COLO829 (cell line): ENCODE data around the gene SCN4B.
A peak's percentile ranks its signal among the peaks of the same experiment; 100 is the strongest.
"Not testable (repeated sequence)": the region's sequence is repeated elsewhere in the genome, so short reads cannot be mapped to it uniquely, and the experiment has no call there.

Experiments used
- DNase-seq: peaks from one replicate; pipeline ENCODE4 v3.0.0; 2012; ENCODE audit warnings: low spot score

The SCN4B gene, protein sequence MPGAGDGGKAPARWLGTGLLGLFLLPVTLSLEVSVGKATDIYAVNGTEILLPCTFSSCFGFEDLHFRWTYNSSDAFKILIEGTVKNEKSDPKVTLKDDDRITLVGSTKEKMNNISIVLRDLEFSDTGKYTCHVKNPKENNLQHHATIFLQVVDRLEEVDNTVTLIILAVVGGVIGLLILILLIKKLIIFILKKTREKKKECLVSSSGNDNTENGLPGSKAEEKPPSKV

DNA sequence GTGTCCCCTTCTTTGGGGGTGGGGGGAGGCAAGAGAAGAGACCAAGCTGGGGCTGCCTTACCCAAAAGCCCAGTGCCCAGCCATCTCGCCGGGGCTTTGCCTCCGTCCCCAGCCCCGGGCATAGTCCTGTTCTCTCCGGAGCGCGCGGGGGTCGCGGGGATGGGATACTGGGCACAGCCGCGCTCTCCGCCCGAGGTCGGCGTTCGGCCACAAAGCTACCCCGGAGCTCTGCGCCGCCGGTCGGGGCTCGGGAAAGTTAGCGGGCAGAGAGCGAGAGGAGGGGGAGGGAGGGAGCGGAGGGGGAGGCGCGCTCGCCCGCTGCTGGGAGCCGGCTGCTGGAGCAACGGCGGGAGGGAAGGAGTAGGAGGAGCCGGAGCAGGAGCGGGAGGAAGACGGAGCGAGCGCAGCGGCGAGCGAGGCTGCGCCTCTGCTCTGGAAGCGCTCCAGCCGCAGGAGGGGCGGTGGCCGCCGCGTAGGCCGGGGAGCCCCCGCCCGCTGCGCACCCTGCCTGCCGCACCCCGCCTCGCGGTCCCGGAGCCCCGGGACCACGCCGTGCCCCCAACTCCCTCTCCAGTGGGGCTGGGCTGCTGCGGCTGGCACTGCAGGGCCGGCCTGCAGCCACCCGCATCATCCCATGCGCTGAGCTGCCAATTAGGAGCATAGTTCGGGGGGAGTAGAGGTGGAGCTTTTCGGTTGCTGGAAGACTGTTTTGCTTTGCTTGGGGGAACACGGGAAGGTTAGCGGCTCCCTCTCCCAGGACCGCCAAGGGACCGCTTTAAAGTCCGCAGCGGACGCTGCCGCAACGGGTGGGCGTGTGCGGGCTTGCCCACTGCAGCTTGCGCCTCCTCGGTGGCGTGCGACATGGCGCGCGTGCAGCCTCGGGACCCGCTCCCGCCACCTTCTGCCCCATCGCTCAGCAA lies at the start of gene SCN4B:
Gene SCN4B (minus strand): TSS at position 272 of the 920 bp plus-strand sequence. CDS start 150 bp downstream, at position 122.
- peak; percentile 54 for DNase-seq

DNA sequence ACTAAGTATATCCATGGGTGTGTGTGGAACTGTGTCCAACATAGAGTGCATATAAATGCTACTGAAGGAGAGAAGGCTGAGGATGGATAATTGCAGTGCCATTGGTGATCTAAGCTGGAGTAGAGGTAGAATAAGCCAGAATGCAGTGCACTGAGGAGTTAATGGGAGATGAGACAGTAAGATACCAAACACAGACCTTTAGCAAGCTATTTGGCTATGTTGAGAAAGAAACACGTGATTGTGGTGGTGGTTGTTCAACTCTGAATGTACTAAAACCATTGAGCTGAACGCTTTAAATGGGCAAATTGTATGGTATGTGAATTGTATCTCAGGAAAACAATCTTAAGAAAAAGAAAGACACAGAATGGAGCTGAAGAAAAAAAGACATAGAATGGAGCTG lies 49.3 kb upstream of the SCN4B start:
- DNase-seq: no peak

DNA sequence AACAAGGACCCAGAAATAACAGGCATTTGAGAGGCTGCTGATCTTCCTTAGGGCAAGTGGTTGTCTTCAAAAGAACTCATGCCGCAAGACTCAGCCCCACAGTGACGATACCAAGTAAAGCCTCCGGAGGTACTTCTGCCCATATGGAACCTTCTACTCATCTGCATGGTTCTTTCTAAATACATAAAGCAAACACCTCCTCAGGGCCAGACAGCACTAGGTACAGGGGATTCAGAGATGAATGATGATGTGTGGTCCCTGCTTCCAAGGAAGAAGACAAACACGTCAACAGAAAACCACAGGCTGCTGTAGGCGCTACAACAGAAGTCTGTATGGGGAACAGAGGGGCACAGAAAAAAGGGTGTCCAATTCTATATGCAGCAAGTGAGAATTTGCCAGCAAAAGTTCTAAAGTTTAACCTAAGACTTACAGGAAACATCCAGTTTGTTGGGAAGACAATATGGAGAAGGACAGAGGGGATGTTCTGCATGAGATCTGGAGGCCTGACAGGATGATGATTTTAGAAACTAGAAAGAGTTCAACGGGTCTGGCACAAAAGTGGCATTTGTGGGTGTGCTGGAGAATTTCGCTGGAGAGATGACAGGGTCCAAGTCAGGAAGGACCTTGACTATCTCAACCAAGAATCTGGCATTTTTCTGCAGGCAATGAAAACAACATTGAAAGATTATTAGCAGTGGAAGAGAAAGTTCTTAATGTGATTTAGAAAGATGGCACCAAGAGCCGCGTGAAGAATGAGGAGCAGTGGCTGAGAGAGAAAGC lies 48.5 kb upstream of the SCN4B start:
- no peak for DNase-seq

DNA sequence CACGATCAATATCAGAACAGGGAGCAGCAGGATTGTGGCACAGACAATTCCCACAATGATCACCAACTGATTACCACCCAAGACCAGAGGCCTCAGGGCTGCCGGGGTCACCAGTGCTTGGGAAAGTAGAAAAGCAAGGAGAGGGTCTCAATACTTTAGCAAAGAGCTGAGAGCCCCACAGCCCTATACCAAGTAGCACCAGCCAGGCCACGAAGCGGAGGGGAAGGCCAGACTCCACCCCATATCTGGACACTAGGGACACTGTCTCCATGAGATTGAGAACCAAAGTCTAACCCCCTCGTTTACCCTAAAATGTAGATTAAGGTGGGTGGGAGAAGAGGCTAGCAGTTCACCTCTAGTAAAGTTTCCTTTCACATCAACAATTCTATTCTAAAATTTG lies 47.9 kb upstream of the SCN4B start:
- no peak for DNase-seq

DNA sequence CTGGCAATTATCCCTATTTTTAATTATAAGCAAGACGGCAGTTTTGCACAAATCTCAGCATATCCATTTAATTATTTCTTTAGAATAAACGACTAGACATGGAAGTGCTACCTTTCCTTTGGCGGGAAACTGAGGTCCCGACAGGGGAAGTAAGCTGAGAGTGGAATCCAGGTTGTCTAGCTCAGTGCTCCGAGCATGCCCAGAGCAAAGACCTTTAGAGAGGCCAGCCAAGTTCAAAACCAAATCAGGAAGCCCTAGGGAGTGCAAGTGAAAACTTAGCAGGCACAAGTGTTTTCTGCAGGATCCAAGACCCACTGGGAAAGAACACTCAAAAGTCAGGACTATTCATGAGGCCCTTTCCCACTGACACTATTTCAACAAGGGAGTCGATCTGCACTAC lies 46.5 kb upstream of the SCN4B start:
- DNase-seq: no peak

DNA sequence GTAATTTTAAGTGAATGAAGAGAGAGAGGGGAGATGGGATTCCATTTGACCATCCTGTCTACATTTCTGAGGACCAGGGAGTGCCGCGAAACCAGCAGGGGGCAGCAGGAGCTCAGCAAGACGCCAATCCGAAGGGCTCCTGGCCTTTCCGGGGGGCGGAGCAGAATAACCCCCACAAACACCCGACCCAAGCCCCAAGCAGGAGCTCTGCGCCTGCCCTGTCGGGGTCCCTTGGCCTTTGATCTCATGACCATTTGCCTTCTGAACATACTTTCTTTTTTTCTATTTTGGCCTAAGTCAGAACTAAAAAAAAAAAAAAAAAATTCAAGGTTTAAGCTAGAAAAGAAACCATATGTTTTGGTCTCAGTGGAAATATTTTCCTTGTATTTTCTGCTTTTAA lies 45.7 kb upstream of the SCN4B start:
- peak; percentile 59 for DNase-seq

DNA sequence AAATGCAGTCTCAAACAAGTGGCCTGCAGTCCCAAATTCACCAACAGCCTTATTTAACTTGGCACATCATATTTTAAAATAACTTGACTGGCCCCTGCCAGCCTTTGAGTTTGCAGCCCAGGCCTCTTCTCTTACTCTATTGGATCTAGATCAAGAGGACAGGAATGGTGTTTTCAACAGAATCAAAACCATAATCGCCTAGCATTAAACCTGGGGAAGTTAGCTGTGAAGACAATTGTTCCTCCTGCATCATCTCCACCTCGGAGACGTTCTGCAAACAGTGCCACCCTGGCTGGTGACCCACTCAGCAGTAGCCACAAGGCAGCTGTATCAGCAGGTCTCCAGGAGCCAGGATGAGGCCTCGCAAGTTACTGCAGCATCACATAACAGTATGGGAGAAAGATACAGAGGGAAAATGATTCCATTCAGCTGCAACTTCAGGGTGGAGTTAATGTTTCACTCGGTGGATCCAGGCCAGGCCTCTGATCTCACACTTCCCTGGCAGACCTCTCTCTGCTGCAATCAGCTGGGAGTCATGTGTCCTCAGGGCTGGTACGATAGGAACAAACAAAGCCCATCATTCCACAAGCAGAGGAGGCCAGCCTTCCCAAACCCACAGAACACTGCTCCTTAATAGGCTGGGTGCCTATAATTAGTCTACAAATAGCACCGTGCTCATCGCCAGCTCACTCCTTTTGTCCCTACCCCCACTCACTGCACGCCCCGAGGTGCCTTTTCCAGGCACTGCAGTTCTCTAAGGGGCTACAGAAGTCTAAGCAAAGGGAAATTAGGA lies 42.4 kb upstream of the SCN4B start:
- peak; percentile 85 for DNase-seq

DNA sequence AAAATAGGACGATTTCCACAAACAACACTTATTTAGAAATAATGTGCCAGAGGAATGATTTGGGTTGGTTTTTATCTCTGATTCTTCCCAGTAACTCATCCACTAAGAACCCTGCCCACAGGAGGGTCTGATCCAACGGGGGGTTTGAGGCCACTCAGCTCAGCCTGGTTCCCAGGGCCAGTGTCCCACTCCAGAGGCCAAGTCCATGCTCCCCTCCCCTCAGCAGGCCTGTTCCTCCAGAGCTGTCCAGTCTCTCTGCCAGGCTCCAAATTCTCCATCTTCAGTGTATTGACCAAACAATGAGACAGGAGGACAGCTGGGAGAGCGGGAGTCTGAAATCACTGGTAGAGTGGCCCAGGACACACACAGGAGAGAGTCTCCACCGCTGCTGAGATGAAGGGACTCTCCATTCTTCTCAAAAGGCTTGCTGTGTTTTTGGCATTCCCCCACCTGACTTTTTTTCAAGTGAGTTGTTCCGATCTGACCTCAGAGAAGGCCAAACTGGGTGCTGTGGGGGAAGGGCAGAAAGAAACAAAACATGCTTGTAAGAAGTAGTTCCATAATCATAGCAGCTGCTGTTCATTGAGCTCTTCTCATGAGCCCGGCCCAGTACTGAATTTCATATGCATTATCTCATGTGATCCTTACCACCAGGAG lies 41.4 kb upstream of the SCN4B start:
- DNase-seq: no peak

DNA sequence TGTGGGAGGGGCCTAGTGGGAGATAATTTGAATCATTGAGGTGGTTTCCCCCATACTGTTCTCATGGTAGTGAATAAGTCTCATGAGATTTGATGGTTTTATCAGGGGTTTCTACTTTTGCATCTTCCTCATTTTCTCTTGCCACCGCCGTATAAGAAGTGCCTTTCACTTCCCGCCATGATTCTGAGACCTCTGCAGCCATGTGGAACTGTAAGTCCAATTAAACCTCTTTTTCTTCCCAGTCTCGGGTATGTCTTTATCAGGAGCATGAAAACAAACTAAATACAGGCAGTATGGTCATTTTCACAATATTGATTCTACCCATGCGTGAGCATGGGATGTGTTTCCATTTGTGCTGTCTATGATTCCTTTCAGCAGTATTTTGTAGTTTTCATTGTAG lies 40.2 kb upstream of the SCN4B start:
- DNase-seq: not testable (repeated sequence)

DNA sequence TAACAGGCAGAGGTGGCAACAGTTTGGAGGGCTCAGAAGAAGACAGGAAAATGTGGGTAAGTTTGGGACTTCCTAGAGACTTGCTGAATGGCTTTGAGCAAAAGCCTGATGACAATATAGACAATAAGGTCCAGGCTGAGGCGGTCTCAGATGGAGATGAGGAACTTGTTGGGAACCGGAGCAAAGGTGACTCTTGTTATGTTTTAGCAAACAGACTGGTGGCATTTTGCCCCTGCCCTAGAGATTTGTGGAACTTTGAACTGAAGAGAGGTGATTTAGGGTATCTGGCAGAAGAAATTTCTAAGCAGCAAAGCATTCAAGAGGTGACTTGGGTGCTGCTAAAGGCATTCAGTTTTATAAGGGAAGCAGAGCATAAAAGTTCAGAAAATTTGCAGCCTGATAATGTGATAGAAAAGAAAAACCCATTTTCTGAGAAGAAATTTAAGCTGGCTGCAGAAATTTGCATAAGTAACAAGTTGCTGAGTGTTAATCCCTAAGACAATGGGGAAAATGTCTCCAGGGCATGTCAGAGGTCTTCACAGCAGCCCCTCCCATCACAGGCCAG lies 38.4 kb upstream of the SCN4B start:
- DNase-seq: not testable (repeated sequence)

DNA sequence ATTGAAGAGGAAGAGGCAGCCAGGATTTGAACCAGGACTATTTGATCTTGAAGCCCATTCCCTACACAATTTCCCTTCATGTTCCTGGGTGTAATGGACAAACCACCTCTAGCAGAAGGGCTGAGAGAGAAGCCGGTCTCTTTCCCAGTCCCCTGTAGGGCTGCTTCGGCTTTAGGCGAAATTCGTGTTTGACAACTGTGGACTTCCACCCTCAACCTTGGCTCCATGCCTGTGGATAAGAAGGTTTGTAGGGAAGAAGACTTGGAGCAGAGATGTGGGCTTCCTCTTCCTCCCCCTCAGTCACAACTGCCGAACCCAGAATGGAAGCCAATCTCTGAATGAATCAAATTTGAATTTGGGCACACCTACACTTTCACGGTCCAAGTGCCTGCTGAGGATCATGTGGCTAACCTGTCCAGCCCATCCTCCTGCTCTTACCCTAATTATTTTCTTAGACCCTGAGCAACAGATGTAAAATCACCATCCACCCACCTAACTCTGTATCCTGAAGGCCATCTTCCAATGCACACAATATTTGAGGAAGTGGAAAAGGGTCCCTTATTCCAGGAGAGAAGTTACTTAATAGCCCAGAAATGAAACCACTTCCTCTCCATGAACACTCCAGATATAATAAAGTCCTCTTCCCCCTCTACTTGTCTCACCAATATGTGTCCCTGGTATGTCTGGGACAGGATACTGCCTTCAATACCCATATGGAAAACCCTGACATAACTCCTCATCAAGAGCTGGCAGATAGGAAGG lies 33.9 kb upstream of the SCN4B start:
- DNase-seq: no peak

DNA sequence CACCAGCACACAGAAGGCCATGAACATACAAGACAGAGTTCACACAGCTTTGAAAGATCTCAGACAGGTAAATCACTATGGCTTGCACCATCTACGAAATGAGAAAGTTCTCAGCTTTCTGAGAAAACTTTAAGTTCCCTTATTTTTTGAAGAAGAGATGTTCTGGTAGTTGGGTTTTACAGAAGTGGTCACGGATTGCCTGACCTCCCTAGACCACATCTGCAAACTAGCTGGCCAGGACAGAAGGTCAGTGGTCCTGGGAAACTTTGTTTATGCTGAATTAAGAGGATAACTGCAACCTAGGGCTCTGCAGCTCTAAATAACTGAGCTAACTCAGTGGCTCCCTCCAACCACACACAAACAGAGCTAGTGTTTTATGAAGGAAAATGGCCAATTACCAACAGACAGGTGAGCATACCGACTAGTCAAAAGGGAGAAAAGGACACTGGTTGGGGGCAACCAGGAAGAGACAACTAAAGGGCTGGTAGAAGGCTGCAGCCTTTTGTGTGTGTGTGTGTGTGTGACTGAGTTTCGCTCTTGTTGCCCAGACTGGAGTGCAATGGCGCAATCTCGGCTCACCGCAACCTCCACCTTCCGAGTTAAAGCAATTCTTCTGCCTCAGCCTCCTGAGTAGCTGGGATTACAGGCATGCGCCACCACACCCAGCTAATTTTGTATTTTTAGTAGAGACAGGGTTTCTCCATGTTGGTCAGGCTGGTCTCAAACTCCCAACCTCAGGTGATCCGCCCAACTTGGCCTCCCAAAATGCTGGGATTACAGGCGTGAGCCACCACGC lies 32.4 kb upstream of the SCN4B start:
- DNase-seq: no peak

DNA sequence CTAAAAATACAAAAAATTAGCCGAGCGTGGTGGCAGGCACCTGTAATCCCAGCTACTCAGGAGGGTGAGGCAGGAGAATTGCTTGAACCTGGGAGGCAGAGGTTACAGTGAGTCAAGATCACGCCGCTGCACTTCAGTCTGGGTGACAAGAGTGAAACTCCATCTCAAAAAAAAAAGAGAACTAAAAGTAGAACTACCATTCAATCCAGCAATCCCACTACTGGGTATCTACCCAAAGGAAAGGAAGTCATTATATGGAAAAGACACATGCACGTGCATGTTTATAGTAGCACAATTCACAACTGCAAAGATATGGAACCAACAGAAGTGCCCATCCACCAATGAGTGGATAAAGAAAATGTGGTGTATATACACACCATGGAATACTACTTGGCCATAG lies 31.1 kb upstream of the SCN4B start:
- DNase-seq: not testable (repeated sequence)

DNA sequence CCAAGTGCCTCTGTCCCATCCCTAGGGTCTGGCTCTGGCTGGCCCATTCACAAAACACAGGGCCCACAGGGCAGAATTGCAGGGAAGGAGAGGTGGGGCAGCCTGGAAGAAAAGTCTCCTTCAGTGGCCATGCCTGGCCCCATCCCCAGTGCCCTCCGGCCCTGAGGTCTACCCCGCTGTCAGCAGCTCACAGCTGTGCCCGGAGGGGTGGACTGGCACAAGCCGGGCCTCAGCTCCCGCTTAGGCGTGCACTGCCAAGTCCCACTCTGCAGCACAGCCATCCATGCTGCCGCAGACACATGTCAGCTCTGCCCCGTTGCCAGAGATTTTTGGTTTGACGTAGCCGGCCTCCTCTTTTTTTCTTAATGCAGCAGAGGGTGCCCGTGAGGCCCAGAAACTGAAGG lies 27.7 kb upstream of the SCN4B start:
- no peak for DNase-seq

DNA sequence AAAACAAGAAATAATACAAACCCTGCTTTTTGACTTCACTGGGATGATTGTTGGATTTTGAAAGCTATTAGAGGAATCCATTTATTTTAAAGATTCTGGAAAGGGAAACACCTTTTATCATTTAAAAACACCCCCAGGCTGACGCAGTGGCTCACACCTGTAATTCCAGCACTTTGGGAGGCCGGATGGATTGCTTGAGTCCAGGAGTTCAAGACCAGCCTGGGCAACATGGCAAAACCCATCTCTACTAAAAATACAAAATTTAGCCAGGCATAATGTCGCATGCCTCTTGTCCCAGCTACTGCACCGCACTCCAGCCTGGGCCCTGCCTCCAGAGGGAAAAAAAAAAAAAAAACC lies 24.1 kb upstream of the SCN4B start:
- no peak for DNase-seq

DNA sequence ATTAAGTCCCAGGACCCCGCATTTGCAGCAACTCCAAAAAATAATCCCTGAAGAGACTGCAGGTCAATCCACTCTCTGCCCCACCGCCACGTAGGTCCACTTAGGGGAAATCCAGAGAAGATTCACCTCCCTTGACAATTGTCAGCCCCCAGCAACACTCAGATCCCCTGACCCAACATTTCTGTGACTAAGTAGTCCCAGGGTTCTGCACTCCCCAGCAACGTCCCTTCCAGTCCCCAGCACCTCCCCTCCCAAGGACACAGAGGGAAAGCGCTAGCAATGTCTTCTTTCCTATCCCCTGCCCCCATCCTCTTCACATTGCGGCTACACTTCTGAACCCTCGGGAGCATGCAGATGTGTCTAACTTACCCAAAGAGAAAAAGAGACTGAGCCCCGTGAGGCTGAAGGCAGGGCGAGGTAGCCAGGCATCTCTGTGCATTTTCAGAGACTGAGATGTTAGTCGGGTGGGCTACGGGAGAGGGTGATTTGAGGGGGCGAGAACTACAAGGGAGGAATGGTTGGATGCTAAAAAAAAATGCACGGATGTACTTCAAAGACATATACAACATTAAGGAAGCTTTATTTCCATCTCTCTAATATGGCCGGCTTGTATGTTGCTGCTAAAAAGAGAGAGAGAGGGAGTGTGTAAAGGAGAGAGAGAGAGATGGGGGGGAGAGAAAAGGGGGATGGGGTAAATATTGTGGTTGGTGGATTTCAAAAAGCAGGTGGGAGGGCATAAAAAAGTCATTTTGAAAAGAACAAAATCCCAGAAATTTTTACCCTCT lies 23.6 kb upstream of the SCN4B start, which contains the start of gene SCN2B:
Gene SCN2B (minus strand): TSS at position 647 of the 785 bp plus-strand sequence. CDS start 208 bp downstream, at position 439.
- no peak for DNase-seq

DNA sequence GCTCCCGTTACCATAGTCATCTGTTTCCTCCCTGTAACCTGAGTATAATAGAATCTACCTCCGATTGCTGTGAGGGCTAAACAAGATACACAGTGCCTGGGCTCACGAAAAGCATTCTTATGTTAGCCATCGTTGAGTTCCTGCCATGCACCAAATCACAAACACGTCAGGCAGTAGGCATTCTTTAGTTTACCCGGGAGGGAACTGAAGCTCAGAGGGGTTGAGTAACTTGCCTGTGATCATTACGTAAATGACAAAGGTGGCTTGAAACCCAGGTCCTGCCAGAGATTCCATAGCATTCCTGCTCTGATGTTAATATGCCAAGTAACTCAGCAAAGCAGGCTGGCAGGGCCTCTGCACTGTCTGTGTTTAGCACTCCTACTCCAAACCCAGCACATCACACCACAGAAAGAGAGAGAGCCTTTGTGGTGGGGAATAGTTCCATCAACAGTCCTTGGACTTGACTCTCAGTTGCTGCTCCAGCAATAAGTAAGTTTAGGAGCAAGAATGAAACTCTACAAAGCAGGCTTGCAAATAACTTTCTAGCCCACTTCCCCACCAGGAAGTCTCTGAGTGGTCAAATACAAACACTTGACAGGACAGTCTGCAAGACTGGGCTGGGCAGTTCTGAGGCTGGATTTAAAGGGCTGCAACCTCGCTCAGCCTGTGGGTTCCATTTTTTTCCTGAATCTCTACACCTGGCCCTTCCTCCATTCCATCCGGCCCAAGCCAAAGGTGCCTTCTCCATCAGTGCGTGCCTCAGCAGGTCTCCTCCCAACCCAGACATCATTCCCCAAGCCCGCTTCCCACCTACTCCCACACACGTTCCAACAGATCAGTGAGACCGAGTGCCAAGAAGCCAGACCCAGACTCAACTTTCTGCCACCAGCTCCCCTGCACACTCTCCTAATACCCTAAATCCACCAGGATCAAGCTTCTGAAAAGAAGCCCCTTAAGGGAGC lies 22.7 kb upstream of the SCN4B start:
- DNase-seq: no peak
